Thyroid gland (tissue), 4 donors: ENCODE results near the gene TCERG1. TPM values are rescaled to one million over a fixed set of nuclear protein-coding genes. Genes with fewer than 3 reads are reported as not detected.

Experiments
- DNase-seq, 2 donors: peaks; one replicate each; pipeline ENCODE4 v3.0.0-alpha.2; 2019
- H3K27ac ChIP-seq, 3 donors: fragments of 200-600 bp; sonication (generic); 1 replicate in 2 of 3; 2 replicates in 1 of 3; pipeline ENCODE4 v1.5.1; 2016 to 2019; ENCODE audit warnings: mild to moderate bottlenecking in 1 of 3, moderate library complexity in 1 of 3
- H3K27me3 ChIP-seq: fragments of 200-600 bp; sonication (generic); one replicate; pipeline ENCODE4 v1.5.1; 2019
- H3K36me3 ChIP-seq, 2 donors: fragments of 200-600 bp; sonication (generic); one replicate each; pipeline ENCODE4 v1.5.1; 2016 to 2019
- H3K4me1 ChIP-seq, 2 donors: fragments of 200-600 bp; sonication (generic); one replicate each; pipeline ENCODE4 v1.5.1; 2017 to 2019
- H3K4me3 ChIP-seq, 3 donors: fragments of 200-600 bp; sonication (generic); replicated peaks in 1 of 3; 1 replicate in 2 of 3; 2 replicates in 1 of 3; pipeline ENCODE4 v1.5.1; 2016; ENCODE audit warnings: mild to moderate bottlenecking in 1 of 3
- H3K9me3 ChIP-seq: fragments of 200-600 bp; sonication (generic); one replicate; pipeline ENCODE4 v1.5.1; 2017
- CTCF ChIP-seq, 6 experiments: fragments of 200-600 bp in 3 of 6; fragments of 450-650 bp in 3 of 6; sonication (generic) in 3 of 6; IDR thresholded peaks; one replicate each; pipeline ENCODE4 v1.5.1; 2016 to 2019; ENCODE audit warnings: antibody characterized with exemption in 6 of 6, mild to moderate bottlenecking in 2 of 6, inconsistent platforms in 1 of 6, moderate library complexity in 1 of 6
- POLR2A ChIP-seq, 2 donors: fragments of 450-650 bp; IDR thresholded peaks; one replicate each; pipeline ENCODE4 v1.6.1; 2017; ENCODE audit warnings: antibody characterized with exemption in 2 of 2, mild to moderate bottlenecking in 2 of 2, moderate library complexity in 1 of 2
- WGBS, 2 donors: methylation state at CpG; one replicate each; pipeline ENCODE4 v1.1.5; 2017; 5-methylcytosine and 5-hydroxymethylcytosine counted together
- intact Hi-C: fragments of 100-400 bp; cut with DNase I; formaldehyde crosslinking; loops from one replicate; pipeline ENCODE4 v1.15.1; 2023
- total RNA-seq, 4 donors: library from RNA; depleted of rRNA; stranded (reverse); fragments of >200 nt; gene quantifications; one replicate each; pipeline ENCODE4 v1.2.3, GENCODE V29; 2016

TCERG1 gene
- total RNA-seq, 4 donors from 2014 or later: 50.0 to 106 (median 62.4) TPM

DNA sequence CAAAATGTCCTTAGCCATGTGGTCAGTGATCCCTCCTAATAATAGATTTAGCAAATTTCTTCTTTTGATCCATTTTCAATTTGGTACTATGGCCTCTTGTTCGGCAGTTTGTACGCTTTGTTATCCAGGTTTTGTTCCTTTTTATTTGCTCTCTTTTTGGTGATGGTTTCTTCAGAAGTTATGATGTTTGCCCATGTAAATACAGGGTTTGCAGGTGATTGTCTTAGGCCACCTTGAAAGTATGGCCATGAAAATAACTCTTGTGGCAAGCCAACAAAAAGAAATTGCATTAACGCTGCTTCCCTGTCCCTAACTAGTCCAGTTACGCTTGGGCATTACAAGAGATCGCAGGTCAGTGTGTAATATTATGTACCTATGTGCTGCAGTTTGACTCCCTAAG, 60.3 kb downstream of the TCERG1 start:
- TF ChIP-seq POLR2A (IDR thresholded peaks at IDR 0.05): no peak
- no peak for TF ChIP-seq CTCF (IDR thresholded peaks at IDR 0.05)
- Histone ChIP-seq H3K27ac (no peak overlapping the region), H3K36me3 (peaks cover 33 to 42% of the 10 kb centered on the region in 2 donors), H3K4me3 (no peak overlapping the region), H3K9me3 (no peaks in the 10 kb centered on the region), H3K27me3 (no peaks in the 10 kb centered on the region), H3K4me1 (no peaks in the 10 kb centered on the region)
- no peak for DNase-seq
- 97% methylated on average over 5 of the region's 5 CpGs for WGBS, 2 donors
- intact Hi-C loops: loop anchor here (5.0 kb wide), 1 partner anchor 290 kb away; no protein-coding TSS in a partner anchor

GRCh38 chr5:146510559-146511125, 63.5 kb downstream of the TCERG1 start:
- 94% methylated on average over 9 of the region's 9 CpGs for WGBS, 2 donors

GRCh38 chr5:146513462-146513861, 66.3 kb downstream of the TCERG1 start:
- H3K27ac ChIP-seq: no peak overlapping the region
- no peaks in the 10 kb centered on the region for H3K9me3 ChIP-seq
- H3K4me1 ChIP-seq: no peaks in the 10 kb centered on the region
- peaks cover 19 to 25% of the 10 kb centered on the region in 2 donors for H3K36me3 ChIP-seq
- no peaks in the 10 kb centered on the region for H3K27me3 ChIP-seq
- TF ChIP-seq CTCF (IDR thresholded peaks at IDR 0.05) (no peak), POLR2A (IDR thresholded peaks at IDR 0.05) (no peak)
- intact Hi-C loops: no loop called here
- no peak for DNase-seq
- no peak overlapping the region for H3K4me3 ChIP-seq
- WGBS, 2 donors: 86 to 91% methylated on average over 2 of the region's 2 CpGs

More at GRCh38 chr5:146510559-146511125, 63.5 kb downstream of the TCERG1 start:
- intact Hi-C loops: no loop called here
- H3K36me3 ChIP-seq: peaks cover 33 to 39% of the 10 kb centered on the region in 2 donors
- H3K9me3 ChIP-seq: no peaks in the 10 kb centered on the region
- H3K27ac ChIP-seq: no peak overlapping the region
- no peak for DNase-seq
- no peaks in the 10 kb centered on the region for H3K27me3 ChIP-seq
- TF ChIP-seq CTCF (IDR thresholded peaks at IDR 0.05) (no peak), POLR2A (IDR thresholded peaks at IDR 0.05) (no peak)
- no peak overlapping the region for H3K4me3 ChIP-seq
- H3K4me1 ChIP-seq: no peaks in the 10 kb centered on the region

DNA sequence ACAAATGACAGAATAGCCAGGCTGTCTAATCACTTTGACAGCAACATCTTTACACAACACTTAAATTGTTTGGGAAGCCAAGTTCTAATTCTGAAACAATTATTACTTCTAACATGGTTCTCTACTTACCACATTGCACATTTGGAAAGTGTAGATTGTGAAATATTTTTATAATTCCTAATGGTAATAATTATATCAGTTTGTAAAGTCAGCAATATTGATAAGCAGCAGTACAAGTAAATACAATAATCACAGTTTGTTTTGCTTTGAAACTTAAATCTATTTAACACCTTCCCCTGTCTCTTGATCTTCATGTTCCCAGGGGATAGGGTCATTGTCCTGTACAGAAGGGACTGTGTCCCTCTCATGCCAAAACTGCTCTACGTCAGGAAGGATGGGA, 67.4 kb downstream of the TCERG1 start:
- no peak for TF ChIP-seq POLR2A (IDR thresholded peaks at IDR 0.05)
- no peak for TF ChIP-seq CTCF (IDR thresholded peaks at IDR 0.05)
- no peak for DNase-seq
- no peaks in the 10 kb centered on the region for H3K9me3 ChIP-seq
- no peak overlapping the region for H3K27ac ChIP-seq
- H3K27me3 ChIP-seq: no peaks in the 10 kb centered on the region
- H3K4me1 ChIP-seq: no peaks in the 10 kb centered on the region
- H3K4me3 ChIP-seq: no peak overlapping the region
- peaks cover 16% of the 10 kb centered on the region in 2 donors for H3K36me3 ChIP-seq
- intact Hi-C loops: no loop called here
- 80 to 89% methylated on average over 1 of the region's 1 CpG for WGBS, 2 donors

DNA sequence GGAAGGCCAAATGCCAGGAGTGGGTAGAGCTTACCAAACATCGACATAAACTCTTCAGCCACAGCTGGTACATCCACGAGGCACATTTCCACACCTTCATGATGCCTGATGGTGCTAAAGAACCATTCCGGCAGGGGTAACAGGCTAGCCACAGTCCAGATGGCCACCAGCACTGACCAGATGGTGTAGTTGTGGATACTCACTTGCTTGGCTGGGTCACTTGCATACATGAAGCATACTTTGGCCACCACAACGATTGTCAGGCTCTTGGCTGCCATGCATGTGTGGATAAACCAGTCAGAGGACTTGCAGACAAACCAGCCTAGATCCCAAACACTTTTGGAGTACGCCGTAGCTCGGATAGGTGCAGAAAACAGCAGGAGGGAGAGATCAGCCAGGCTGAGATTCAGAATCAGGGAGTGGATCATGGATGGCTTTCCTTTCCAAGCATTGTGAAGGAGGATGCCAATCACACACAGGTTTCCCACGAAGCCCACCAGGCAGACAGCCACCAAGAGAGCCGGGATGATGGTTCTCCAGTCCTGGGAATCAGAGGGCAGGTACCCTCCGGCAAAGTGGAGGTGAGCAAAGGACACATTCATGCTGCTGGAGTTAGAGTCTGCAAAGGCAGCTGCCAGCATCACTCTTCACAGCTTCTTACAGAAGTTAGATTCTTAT, 68.5 kb downstream of the TCERG1 start:
- intact Hi-C loops: no loop called here
- TF ChIP-seq CTCF (IDR thresholded peaks at IDR 0.05) (no peak), POLR2A (IDR thresholded peaks at IDR 0.05) (no peak)
- no peaks in the 10 kb centered on the region for H3K27me3 ChIP-seq
- no peaks in the 10 kb centered on the region for H3K4me1 ChIP-seq
- peaks cover 6 to 7% of the 10 kb centered on the region in 2 donors for H3K36me3 ChIP-seq
- H3K27ac ChIP-seq: no peak overlapping the region
- no peaks in the 10 kb centered on the region for H3K9me3 ChIP-seq
- WGBS, 2 donors: 72 to 80% methylated on average over 10 of the region's 10 CpGs
- DNase-seq: no peak
- no peak overlapping the region for H3K4me3 ChIP-seq
